ENCODE results near the gene SLC31A2. TPM values are rescaled to one million over a fixed set of nuclear protein-coding genes. Genes with fewer than 3 reads are reported as not detected.
"Not testable (repeated sequence)": the region's sequence is repeated elsewhere in the genome, so short reads cannot be mapped to it uniquely, and the experiment has no call there.

Gene SLC31A2, protein sequence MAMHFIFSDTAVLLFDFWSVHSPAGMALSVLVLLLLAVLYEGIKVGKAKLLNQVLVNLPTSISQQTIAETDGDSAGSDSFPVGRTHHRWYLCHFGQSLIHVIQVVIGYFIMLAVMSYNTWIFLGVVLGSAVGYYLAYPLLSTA
- total RNA-seq = 10 to 100 TPM; 46.5 to 61.3 (median 54.3) TPM

DNA sequence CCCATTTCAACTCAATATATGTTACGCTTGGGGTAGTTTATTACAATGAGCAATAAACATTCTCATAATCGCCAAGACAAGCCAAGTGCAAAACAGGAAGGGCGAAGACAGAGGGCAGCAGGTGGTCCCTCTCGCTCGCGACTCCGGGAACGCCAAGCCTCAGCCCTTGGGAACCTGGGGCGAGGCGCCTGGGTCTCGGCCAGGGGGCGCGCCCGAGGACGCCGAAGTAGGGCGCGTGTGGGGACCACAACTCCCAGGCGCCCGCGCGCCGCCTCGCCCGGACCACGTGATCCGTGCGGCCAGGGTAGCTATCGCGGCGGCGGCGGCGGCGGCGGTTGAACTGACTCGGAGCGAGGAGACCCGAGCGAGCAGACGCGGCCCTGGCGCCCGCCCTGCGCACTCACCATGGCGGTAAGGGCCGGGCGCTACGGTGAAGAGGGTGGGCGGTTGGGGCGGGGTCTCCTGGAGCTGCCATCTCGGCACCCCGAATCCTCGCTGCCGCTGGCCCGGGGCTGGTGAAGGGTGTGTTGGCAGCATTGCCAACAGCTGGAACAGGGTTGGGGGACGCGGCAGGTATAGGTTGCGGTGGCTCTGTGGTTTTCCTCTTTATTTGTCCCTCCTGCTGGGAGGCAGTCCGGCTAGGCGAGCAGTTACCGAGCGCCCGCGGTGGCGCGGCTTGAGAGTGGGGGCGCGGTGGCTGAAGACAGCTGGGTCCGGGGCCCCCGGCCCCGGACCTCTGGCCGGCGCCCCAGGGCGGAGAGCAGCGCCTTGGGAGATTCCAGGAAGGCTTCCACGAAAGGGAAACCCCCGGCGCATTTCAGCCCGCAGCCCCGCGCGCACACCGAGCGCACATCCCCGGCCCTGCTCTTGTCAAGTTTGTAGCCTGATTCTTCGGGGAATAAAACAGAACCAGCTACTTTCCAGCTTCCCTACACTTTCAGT is at the start of gene SLC31A2:
Gene SLC31A2 (plus strand): TSS at position 338 of the 942 bp plus-strand sequence. CDS start 68 bp downstream, at position 406.
- TF ChIP-seq POLR2A (IDR thresholded peaks at IDR 0.05) = no peak
- TF ChIP-seq CTCF (IDR thresholded peaks at IDR 0.05) = peak in 1 of 3 donors; percentile 22
- peak; percentile 16 to 63 (median 60) for TF ChIP-seq POLR2AphosphoS5 (IDR thresholded peaks at IDR 0.05)
- DNase-seq (ENCODE audit: low spot score in 2 of 2) = peak; percentile 82 to 86
- Histone ChIP-seq H3K27ac (peak within 1 kb of the TSS; percentile 86 to 94), H3K4me3 (peak within 1 kb of the TSS; percentile 94 to 97 (median 94)), H3K9me3 (no peaks in the 10 kb centered on the region), H3K27me3 (no peaks in the 10 kb centered on the region), H3K36me3 (no peaks in the 10 kb centered on the region), H3K4me1 (peaks cover 3 to 8% of the 10 kb centered on the region in 2 donors)
- intact Hi-C loops (cut with DNase I; ENCODE audit: low total_unique reads) = no loop called here

- H3K9me3 ChIP-seq; intact Hi-C loops (cut with DNase I; ENCODE audit: low total_unique reads); H3K4me1 ChIP-seq; H3K27me3 ChIP-seq; DNase-seq (ENCODE audit: low spot score in 2 of 2); H3K4me3 ChIP-seq; H3K36me3 ChIP-seq; H3K27ac ChIP-seq: not testable (repeated sequence)
These were observed 45.5 kb upstream of the SLC31A2 start for GRCh38 chr9:113105345-113105744.

DNA sequence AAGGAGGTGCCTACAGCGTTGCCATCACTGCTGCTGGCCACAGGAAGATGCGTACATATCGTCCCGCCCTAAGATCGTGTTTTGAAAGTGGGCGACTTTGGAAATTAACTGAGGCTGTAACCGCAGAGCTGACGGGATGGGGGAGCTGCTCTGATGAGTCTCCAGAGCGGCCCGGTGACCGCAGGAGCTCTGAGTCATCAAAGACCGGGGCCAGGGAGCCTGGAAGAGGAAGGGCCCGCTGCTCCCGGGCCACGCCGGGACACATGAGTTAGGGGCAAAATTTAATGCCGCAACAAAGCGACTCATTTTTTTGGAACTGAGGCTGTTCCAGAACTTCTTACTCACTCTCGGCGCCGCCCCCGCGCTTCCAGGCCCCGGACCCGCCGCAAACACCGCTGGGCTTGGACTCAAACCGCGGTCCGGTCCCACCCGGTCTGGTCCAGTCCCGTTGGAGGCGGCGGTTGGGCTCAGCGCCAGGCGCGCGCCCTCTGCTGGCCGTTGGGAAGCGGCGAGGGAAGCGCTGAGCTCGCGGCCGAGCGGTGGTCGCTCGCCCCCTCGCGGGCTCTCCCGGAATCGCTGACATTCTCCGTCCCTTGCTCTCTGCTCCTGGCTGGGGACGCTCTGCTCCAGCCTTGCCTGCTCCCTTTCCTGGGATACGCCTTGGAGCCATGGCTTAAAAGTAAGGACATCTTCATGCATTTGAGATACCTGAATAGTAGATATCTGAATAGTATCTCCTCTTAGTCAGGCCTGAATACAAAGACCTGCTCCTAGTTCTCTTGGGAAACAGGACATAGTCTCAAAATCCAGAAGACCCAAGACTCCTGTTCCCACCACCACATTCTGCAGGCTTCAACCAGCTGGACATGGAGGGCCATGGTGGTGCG is 39.5 kb upstream of the SLC31A2 start:
- H3K27me3 ChIP-seq; H3K9me3 ChIP-seq; intact Hi-C loops (cut with DNase I; ENCODE audit: low total_unique reads); H3K4me1 ChIP-seq; DNase-seq (ENCODE audit: low spot score in 2 of 2); H3K4me3 ChIP-seq; H3K36me3 ChIP-seq; H3K27ac ChIP-seq: not testable (repeated sequence)
- TF ChIP-seq CTCF (IDR thresholded peaks at IDR 0.05) = peak; percentile 66 to 94 (median 89)

- intact Hi-C loops (cut with DNase I; ENCODE audit: low total_unique reads); H3K27ac ChIP-seq; H3K27me3 ChIP-seq; H3K36me3 ChIP-seq; H3K9me3 ChIP-seq; DNase-seq (ENCODE audit: low spot score in 2 of 2); H3K4me3 ChIP-seq; H3K4me1 ChIP-seq: not testable (repeated sequence)
- peak; percentile 77 to 90 (median 80) for TF ChIP-seq CTCF (IDR thresholded peaks at IDR 0.05)
These were observed 37.9 kb upstream of the SLC31A2 start for GRCh38 chr9:113112706-113113510.

GRCh38 chr9:113118829-113119228 is 32.0 kb upstream of the SLC31A2 start:
- DNase-seq (ENCODE audit: low spot score in 2 of 2); H3K36me3 ChIP-seq; H3K4me1 ChIP-seq; H3K4me3 ChIP-seq; intact Hi-C loops (cut with DNase I; ENCODE audit: low total_unique reads); H3K9me3 ChIP-seq; H3K27ac ChIP-seq; H3K27me3 ChIP-seq: not testable (repeated sequence)
